Ectodermal cell (in vitro differentiated cells): ENCODE data around the gene CACFD1.

ENCODE experiments used
- H3K27ac ChIP-seq: 2 replicates; pipeline ENCODE4 v1.7.0; 2013; ENCODE audit warnings: mild to moderate bottlenecking, low read depth, low read length; ENCODE audit not compliant: insufficient read depth, poor library complexity, severe bottlenecking
- H3K27me3 ChIP-seq: 2 replicates; pipeline ENCODE4 v1.7.0; 2013; ENCODE audit warnings: mild to moderate bottlenecking, low read length; ENCODE audit not compliant: insufficient read depth, control insufficient read depth, poor library complexity, severe bottlenecking
- H3K36me3 ChIP-seq: one replicate; pipeline ENCODE4 v1.7.0; 2013; ENCODE audit warnings: low read length; ENCODE audit not compliant: control insufficient read depth, insufficient read depth
- H3K4me1 ChIP-seq: one replicate; pipeline ENCODE4 v1.7.0; 2013; ENCODE audit warnings: low read length; ENCODE audit not compliant: control insufficient read depth, insufficient read depth
- H3K4me3 ChIP-seq: 2 replicates; pipeline ENCODE4 v1.7.0; 2013; ENCODE audit warnings: low read depth, low read length, control low read depth; ENCODE audit not compliant: insufficient read depth
- H3K9me3 ChIP-seq: 2 replicates; pipeline ENCODE4 v1.7.0; 2013; ENCODE audit warnings: mild to moderate bottlenecking, low read length, moderate library complexity; ENCODE audit not compliant: control insufficient read depth
- WGBS, 2 experiments: methylation state at CpG; one replicate each; pipeline ENCODE4 v1.1.7; 2013; ENCODE audit warnings: missing lambda C conversion rate in 2 of 2; 5-methylcytosine and 5-hydroxymethylcytosine counted together

Gene CACFD1

GRCh38 chr9:133499132-133499891 is 39.5 kb downstream of the CACFD1 start:
- Histone ChIP-seq H3K9me3 (peaks cover 2% of the 10 kb centered on the region), H3K36me3 (no peaks in the 10 kb centered on the region), H3K4me1 (peaks cover 11% of the 10 kb centered on the region), H3K27me3 (no peaks in the 10 kb centered on the region), H3K4me3 (no peak overlapping the region), H3K27ac (no peak overlapping the region)
- whole genome bisulfite sequencing, 2 experiments: 84 to 86% methylated on average over 19 of the region's 19 CpGs

GRCh38 chr9:133499892-133500270 is 40.1 kb downstream of the CACFD1 start:
- no peaks in the 10 kb centered on the region for H3K36me3 ChIP-seq
- no peaks in the 10 kb centered on the region for H3K27me3 ChIP-seq
- H3K27ac ChIP-seq: no peak overlapping the region
- peaks cover 11% of the 10 kb centered on the region for H3K4me1 ChIP-seq
- WGBS, 2 experiments: 92 to 94% methylated on average over 12 of the region's 12 CpGs
- H3K9me3 ChIP-seq: peaks cover 2% of the 10 kb centered on the region
- H3K4me3 ChIP-seq: no peak overlapping the region

- Histone ChIP-seq H3K9me3 (peaks cover 2% of the 10 kb centered on the region), H3K4me3 (no peak overlapping the region), H3K4me1 (peaks cover 11% of the 10 kb centered on the region), H3K27ac (no peak overlapping the region), H3K36me3 (no peaks in the 10 kb centered on the region), H3K27me3 (no peaks in the 10 kb centered on the region)
- 95 to 96% methylated on average over 1 of the region's 1 CpG for WGBS, 2 experiments
Observed at GRCh38 chr9:133502112-133502511, 42.3 kb downstream of the CACFD1 start.

GRCh38 chr9:133505186-133505830 is 45.5 kb downstream of the CACFD1 start:
- no peak overlapping the region for H3K4me3 ChIP-seq
- H3K9me3 ChIP-seq: peaks cover 2% of the 10 kb centered on the region
- no peaks in the 10 kb centered on the region for H3K27me3 ChIP-seq
- H3K4me1 ChIP-seq: peaks cover 16% of the 10 kb centered on the region
- no peak overlapping the region for H3K27ac ChIP-seq
- WGBS, 2 experiments: 92 to 95% methylated on average over 13 of the region's 13 CpGs
- no peaks in the 10 kb centered on the region for H3K36me3 ChIP-seq

- no peaks in the 10 kb centered on the region for H3K27me3 ChIP-seq
- H3K4me1 ChIP-seq: peaks cover 16% of the 10 kb centered on the region
- no peak overlapping the region for H3K27ac ChIP-seq
- H3K36me3 ChIP-seq: no peaks in the 10 kb centered on the region
- H3K9me3 ChIP-seq: peaks cover 2% of the 10 kb centered on the region
- 92 to 94% methylated on average over 23 of the region's 23 CpGs for whole genome bisulfite sequencing, 2 experiments
- H3K4me3 ChIP-seq: no peak overlapping the region
Observed at GRCh38 chr9:133505901-133506652, 46.3 kb downstream of the CACFD1 start.

GRCh38 chr9:133506653-133507038 is 46.9 kb downstream of the CACFD1 start:
- 93 to 95% methylated on average over 18 of the region's 18 CpGs for WGBS, 2 experiments
- no peak overlapping the region for H3K27ac ChIP-seq

GRCh38 chr9:133507246-133507965 is 47.6 kb downstream of the CACFD1 start:
- Histone ChIP-seq H3K4me1 (peaks cover 16% of the 10 kb centered on the region), H3K9me3 (peaks cover 2% of the 10 kb centered on the region), H3K27me3 (no peaks in the 10 kb centered on the region), H3K36me3 (no peaks in the 10 kb centered on the region), H3K27ac (no peak overlapping the region), H3K4me3 (no peak overlapping the region)
- WGBS, 2 experiments: 93% methylated on average over 24 of the region's 24 CpGs

More at GRCh38 chr9:133506653-133507038, 46.9 kb downstream of the CACFD1 start:
- no peaks in the 10 kb centered on the region for H3K36me3 ChIP-seq
- no peaks in the 10 kb centered on the region for H3K27me3 ChIP-seq
- H3K4me3 ChIP-seq: no peak overlapping the region
- peaks cover 16% of the 10 kb centered on the region for H3K4me1 ChIP-seq
- H3K9me3 ChIP-seq: peaks cover 2% of the 10 kb centered on the region

GRCh38 chr9:133508046-133508445 is 48.3 kb downstream of the CACFD1 start:
- H3K36me3 ChIP-seq: no peaks in the 10 kb centered on the region
- no peaks in the 10 kb centered on the region for H3K27me3 ChIP-seq
- peaks cover 2% of the 10 kb centered on the region for H3K9me3 ChIP-seq
- H3K27ac ChIP-seq: no peak overlapping the region
- no peak overlapping the region for H3K4me3 ChIP-seq
- H3K4me1 ChIP-seq: peaks cover 16% of the 10 kb centered on the region
- 94% methylated on average over 8 of the region's 8 CpGs for WGBS, 2 experiments

GRCh38 chr9:133509179-133510083 is 49.7 kb downstream of the CACFD1 start:
- no peaks in the 10 kb centered on the region for H3K36me3 ChIP-seq
- no peak overlapping the region for H3K4me3 ChIP-seq
- no peaks in the 10 kb centered on the region for H3K27me3 ChIP-seq
- H3K9me3 ChIP-seq: no peaks in the 10 kb centered on the region
- H3K27ac ChIP-seq: no peak overlapping the region
- WGBS, 2 experiments: 17% methylated on average over 24 to 26 of the region's 26 CpGs
- peaks cover 17% of the 10 kb centered on the region for H3K4me1 ChIP-seq
